Prostate gland (tissue), 2 donors: ENCODE results near the gene ABCA7. TPM values are rescaled to one million over a fixed set of nuclear protein-coding genes. Genes with fewer than 3 reads are reported as not detected.

Experiments used
- DNase-seq: peaks from one replicate; pipeline ENCODE4 v3.0.0-alpha.2; 2019; ENCODE audit warnings: low spot score
- H3K27ac ChIP-seq, 2 donors: fragments of 200-600 bp; sonication (generic); 2 replicates each; pipeline ENCODE4 v1.5.1; 2017 to 2019
- H3K27me3 ChIP-seq: fragments of 200-600 bp; sonication (generic); replicated peaks from 2 replicates; pipeline ENCODE4 v1.5.1; 2019; ENCODE audit not compliant: insufficient read depth
- H3K36me3 ChIP-seq, 2 donors: fragments of 200-600 bp; sonication (generic); 1 replicate in 1 of 2; 2 replicates in 1 of 2; pipeline versions ENCODE4 v1.5.1 to v1.8.1; 2017 to 2019
- H3K4me1 ChIP-seq: fragments of 200-600 bp; sonication (generic); replicated peaks from 2 replicates; pipeline ENCODE4 v1.5.1; 2019
- H3K4me3 ChIP-seq, 2 donors: fragments of 200-600 bp; sonication (generic); 2 replicates each; pipeline ENCODE4 v1.5.1; 2017 to 2019
- H3K9me3 ChIP-seq: fragments of 200-600 bp; sonication (generic); 2 replicates; pipeline ENCODE4 v1.5.1; 2017
- POLR2A ChIP-seq: fragments of 450-650 bp; IDR thresholded peaks from one replicate; pipeline ENCODE4 v1.6.1; 2016; ENCODE audit warnings: antibody characterized with exemption, mild to moderate bottlenecking
- POLR2AphosphoS5 ChIP-seq: sonication (generic); formaldehyde crosslinking; IDR thresholded peaks from one replicate; pipeline ENCODE4 v1.6.1; 2017; ENCODE audit warnings: antibody characterized with exemption
- WGBS: methylation state at CpG from one replicate; pipeline ENCODE4 v1.1.5; 2018; 5-methylcytosine and 5-hydroxymethylcytosine counted together
- intact Hi-C: fragments of 100-400 bp; cut with DNase I; formaldehyde crosslinking; loops from one replicate; pipeline ENCODE4 v1.14.2; 2022
- total RNA-seq, 2 donors: library from RNA; depleted of rRNA; stranded (reverse); fragments of >200 nt; gene quantifications; one replicate each; pipeline ENCODE4 v1.1.0, GENCODE V29; 2016
- TF ChIP-seq, protein P1 (sequence below), 4 experiments: fragments of 200-600 bp in 2 of 4; fragments of 450-650 bp in 2 of 4; sonication (generic) in 2 of 4; IDR thresholded peaks; 1 replicate in 3 of 4; 2 replicates in 1 of 4; pipeline ENCODE4 v1.5.1; 2016 to 2019; ENCODE audit warnings: antibody characterized with exemption in 4 of 4, mild to moderate bottlenecking in 2 of 4, moderate library complexity in 2 of 4

ABCA7 gene
- total RNA-seq, 2 donors from 2014 or later, result 16.2 to 25.1 TPM

DNA sequence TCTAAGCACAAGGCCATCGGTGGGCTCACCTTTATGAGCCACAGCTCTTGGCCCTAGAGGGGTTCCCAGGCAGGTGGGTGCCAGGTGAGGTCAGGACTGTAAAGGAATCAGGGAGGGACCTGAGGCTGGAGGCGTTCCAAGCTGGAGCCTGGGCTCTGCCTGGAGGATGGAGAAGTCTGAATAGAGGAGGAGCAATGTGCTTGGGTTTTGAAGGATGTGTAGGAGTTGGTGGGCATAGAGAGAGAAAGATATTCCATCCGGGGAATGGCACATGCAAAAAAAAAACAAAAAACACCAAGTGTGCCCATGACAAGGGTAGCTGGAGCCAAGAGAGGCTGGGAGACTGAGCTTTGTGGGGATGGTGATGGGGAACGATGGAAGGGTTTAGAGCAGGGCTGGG, 37.3 kb upstream of the ABCA7 start:
- Histone ChIP-seq H3K4me3 (no peak overlapping the region), H3K4me1 (peaks cover 6% of the 10 kb centered on the region), H3K9me3 (no peaks in the 10 kb centered on the region), H3K27me3 (peaks cover 13% of the 10 kb centered on the region), H3K36me3 (no peaks in the 10 kb centered on the region), H3K27ac (no peak overlapping the region)
- DNase-seq, result no peak
- intact Hi-C loops, result no loop called here
- 75% methylated on average over 4 of the region's 4 CpGs for WGBS
- no peak for TF ChIP-seq POLR2A
- TF ChIP-seq POLR2AphosphoS5, result no peak
- TF ChIP-seq, protein P1, sequence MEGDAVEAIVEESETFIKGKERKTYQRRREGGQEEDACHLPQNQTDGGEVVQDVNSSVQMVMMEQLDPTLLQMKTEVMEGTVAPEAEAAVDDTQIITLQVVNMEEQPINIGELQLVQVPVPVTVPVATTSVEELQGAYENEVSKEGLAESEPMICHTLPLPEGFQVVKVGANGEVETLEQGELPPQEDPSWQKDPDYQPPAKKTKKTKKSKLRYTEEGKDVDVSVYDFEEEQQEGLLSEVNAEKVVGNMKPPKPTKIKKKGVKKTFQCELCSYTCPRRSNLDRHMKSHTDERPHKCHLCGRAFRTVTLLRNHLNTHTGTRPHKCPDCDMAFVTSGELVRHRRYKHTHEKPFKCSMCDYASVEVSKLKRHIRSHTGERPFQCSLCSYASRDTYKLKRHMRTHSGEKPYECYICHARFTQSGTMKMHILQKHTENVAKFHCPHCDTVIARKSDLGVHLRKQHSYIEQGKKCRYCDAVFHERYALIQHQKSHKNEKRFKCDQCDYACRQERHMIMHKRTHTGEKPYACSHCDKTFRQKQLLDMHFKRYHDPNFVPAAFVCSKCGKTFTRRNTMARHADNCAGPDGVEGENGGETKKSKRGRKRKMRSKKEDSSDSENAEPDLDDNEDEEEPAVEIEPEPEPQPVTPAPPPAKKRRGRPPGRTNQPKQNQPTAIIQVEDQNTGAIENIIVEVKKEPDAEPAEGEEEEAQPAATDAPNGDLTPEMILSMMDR (IDR thresholded peaks at IDR 0.05), result no peak

DNA sequence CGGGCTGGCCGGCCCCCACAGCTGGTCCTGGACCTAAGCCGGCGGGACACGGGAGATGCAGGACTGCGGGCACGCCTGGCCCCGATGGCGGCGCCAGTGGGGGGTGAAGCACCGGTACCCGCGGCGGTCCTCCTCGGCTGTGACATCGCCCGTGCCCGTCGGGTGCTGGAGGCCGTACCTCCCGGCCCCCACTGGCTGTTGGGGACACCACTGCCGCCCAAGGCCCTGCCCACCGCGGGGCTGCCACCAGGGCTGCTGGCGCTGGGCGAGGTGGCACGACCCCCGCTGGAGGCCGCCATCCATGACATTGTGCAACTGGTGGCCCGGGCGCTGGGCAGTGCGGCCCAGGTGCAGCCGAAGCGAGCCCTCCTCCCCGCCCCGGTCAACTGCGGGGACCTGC, 36.6 kb upstream of the ABCA7 start:
- no peaks in the 10 kb centered on the region for H3K9me3 ChIP-seq
- WGBS, result 84% methylated on average over 21 of the region's 37 CpGs
- H3K4me1 ChIP-seq, result peaks cover 6% of the 10 kb centered on the region
- DNase-seq, result no peak
- intact Hi-C loops, result no loop called here
- no peak overlapping the region for H3K27ac ChIP-seq
- H3K36me3 ChIP-seq, result no peaks in the 10 kb centered on the region
- H3K4me3 ChIP-seq, result no peak overlapping the region
- H3K27me3 ChIP-seq, result peaks cover 11% of the 10 kb centered on the region
- TF ChIP-seq POLR2A (no peak), POLR2AphosphoS5 (no peak)
- TF ChIP-seq, protein P1 (IDR thresholded peaks at IDR 0.05), result no peak

DNA sequence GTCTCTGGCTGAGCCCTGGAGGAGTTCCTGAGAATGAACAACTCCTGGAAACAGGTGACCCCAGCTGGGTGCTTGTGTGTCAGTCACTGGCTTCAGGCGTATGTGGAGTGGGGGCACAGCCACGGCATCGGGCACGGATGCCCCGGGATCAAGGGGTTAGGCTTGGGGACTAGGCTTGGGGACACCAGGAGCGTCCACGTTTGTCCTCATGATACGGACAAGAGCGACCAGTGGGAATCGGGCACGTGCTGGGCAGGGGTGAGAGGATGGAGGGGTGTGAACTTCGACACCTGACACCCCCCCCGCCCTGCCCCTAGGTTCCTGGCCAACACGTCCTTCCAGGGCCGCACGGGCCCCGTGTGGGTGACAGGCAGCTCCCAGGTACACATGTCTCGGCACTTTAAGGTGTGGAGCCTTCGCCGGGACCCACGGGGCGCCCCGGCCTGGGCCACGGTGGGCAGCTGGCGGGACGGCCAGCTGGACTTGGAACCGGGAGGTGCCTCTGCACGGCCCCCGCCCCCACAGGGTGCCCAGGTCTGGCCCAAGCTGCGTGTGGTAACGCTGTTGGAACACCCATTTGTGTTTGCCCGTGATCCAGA, 35.6 kb upstream of the ABCA7 start:
- Histone ChIP-seq H3K27ac (no peak overlapping the region), H3K4me3 (no peak overlapping the region), H3K36me3 (no peaks in the 10 kb centered on the region), H3K9me3 (no peaks in the 10 kb centered on the region), H3K4me1 (peaks cover 6% of the 10 kb centered on the region), H3K27me3 (peaks cover 5% of the 10 kb centered on the region)
- no peak for TF ChIP-seq POLR2AphosphoS5
- TF ChIP-seq, protein P1 (IDR thresholded peaks at IDR 0.05), result no peak
- no peak for TF ChIP-seq POLR2A
- WGBS, result 66% methylated on average over 20 of the region's 32 CpGs
- DNase-seq, result no peak
- intact Hi-C loops, result no loop called here

DNA sequence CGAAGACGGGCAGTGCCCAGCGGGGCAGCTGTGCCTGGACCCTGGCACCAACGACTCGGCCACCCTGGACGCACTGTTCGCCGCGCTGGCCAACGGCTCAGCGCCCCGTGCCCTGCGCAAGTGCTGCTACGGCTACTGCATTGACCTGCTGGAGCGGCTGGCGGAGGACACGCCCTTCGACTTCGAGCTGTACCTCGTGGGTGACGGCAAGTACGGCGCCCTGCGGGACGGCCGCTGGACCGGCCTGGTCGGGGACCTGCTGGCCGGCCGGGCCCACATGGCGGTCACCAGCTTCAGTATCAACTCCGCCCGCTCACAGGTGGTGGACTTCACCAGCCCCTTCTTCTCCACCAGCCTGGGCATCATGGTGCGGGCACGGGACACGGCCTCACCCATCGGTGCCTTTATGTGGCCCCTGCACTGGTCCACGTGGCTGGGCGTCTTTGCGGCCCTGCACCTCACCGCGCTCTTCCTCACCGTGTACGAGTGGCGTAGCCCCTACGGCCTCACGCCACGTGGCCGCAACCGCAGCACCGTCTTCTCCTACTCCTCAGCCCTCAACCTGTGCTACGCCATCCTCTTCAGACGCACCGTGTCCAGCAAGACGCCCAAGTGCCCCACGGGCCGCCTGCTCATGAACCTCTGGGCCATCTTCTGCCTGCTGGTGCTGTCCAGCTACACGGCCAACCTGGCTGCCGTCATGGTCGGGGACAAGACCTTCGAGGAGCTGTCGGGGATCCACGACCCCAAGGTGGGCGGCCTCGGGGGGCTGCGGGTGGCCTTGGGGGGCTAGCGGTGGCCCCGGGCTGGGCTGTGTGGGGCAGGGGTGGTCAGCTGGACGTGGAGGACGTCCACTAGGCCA, 34.9 kb upstream of the ABCA7 start:
- intact Hi-C loops, result no loop called here
- 92% methylated on average over 65 of the region's 70 CpGs for WGBS
- no peaks in the 10 kb centered on the region for H3K9me3 ChIP-seq
- DNase-seq, result no peak
- peaks cover 0 to under 1% of the 10 kb centered on the region in 2 donors for H3K36me3 ChIP-seq
- H3K27me3 ChIP-seq, result peaks cover 2% of the 10 kb centered on the region
- H3K27ac ChIP-seq, result no peak overlapping the region
- H3K4me1 ChIP-seq, result peaks cover 6% of the 10 kb centered on the region
- H3K4me3 ChIP-seq, result no peak overlapping the region
- TF ChIP-seq POLR2A (no peak), POLR2AphosphoS5 (no peak)
- TF ChIP-seq, protein P1 (IDR thresholded peaks at IDR 0.05), result no peak
